Natural killer cell treated with Interleukin-12 subunit alpha and Interleukin-12 subunit beta and Interleukin-15 and Interleukin-18, amount 100 ng/mL, for 72 hours (primary cell): ENCODE results near the gene AKAP8L. TPM values are rescaled to one million over a fixed set of nuclear protein-coding genes. Genes with fewer than 3 reads are reported as not detected.

Experiments used
- ATAC-seq, 2 donors: fragments of 150-1000 bp; cut with Tn5 transposase in 1 of 2; sonication (Bioruptor Pico), chemical (Tn5 transposase) in 1 of 2; 2 replicates each; pipeline ENCODE4 v1.10.0; 2021
- DNase-seq: peaks from one replicate; pipeline ENCODE4 v3.0.0; 2022; ENCODE audit warnings: low spot score
- H3K27ac Mint-ChIP-seq, 2 donors: 1 replicate in 1 of 2; 2 replicates in 1 of 2; pipeline ENCODE4 v1.8.0; 2022; ENCODE audit warnings: mixed read lengths in 2 of 2, mild to moderate bottlenecking in 1 of 2, moderate library complexity in 1 of 2
- H3K27me3 Mint-ChIP-seq, 2 donors: 1 replicate in 1 of 2; 2 replicates in 1 of 2; pipeline ENCODE4 v1.8.0; 2022; ENCODE audit warnings: mixed read lengths in 2 of 2
- H3K36me3 Mint-ChIP-seq: one replicate; pipeline ENCODE4 v1.8.0; 2022; ENCODE audit warnings: mixed read lengths
- H3K4me1 Mint-ChIP-seq, 2 donors: 1 replicate in 1 of 2; 2 replicates in 1 of 2; pipeline ENCODE4 v1.8.0; 2022; ENCODE audit warnings: low read depth in 2 of 2, mixed read lengths in 2 of 2, mild to moderate bottlenecking in 1 of 2
- H3K4me3 Mint-ChIP-seq: one replicate; pipeline ENCODE4 v1.8.0; 2022; ENCODE audit warnings: mixed read lengths
- H3K9me3 Mint-ChIP-seq: 2 replicates; pipeline ENCODE4 v1.8.0; 2022; ENCODE audit warnings: mixed read lengths
- total RNA-seq, 2 donors: library from RNA; stranded (reverse); gene quantifications; one replicate each; pipeline ENCODE4 v1.2.3, GENCODE V29; 2022

The AKAP8L gene
- total RNA-seq, 2 donors from 2014 or later = 72.8 to 123 TPM

DNA sequence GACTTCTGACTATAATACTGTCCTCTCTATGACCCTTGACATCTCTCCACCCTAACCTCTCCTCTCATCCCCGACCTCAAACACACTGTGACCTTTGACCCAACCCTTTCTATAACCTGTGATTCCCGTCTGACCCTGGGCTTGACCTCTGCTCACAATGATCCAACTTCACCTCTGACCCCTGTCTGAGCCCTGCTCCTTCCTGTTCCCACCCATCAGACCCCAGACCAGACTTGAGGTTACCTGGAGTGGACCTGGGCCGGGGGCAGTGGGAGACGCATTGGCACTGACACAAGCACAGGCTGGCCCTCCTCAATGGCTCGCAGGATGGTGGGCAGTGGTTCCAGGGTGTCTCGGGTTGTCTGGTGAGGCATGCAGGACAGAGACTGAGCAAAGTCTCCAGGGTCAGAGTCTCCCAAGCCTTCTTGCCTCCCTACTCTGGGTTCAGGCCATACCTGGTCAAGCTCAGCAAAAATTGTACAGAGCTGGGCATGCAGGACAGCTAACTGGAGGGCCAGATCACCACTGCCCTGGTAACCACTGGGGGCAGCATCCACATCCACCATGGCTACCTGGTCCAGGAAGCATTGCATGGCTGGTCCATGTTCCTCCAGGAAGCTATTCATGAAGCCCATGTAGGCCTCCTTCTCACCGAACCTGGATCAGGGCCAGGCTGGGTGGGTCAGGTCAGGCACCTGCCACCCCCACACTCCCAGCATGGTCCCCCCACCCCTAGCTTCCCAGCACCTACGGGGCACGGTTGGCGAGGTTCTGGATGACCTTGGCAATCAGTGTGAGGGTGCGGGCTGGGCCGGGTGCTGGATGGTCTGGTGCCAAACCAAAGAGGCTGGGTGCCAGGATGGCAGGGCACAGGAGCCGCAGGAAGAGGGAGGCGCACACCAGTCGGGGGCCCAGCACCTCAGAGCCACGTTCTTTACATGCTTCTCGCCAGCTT lies 35.4 kb upstream of the AKAP8L start:
- no peaks in the 10 kb centered on the region for H3K27me3 Mint-ChIP-seq
- no peak overlapping the region for H3K4me3 Mint-ChIP-seq
- H3K4me1 Mint-ChIP-seq = peaks cover 30 to 31% of the 10 kb centered on the region in 2 donors
- ATAC-seq (no peak), DNase-seq (no peak)
- peaks cover 3% of the 10 kb centered on the region for H3K9me3 Mint-ChIP-seq
- peak overlapping the region; percentile 17 to 36 for H3K27ac Mint-ChIP-seq
- peaks cover 26% of the 10 kb centered on the region for H3K36me3 Mint-ChIP-seq

DNA sequence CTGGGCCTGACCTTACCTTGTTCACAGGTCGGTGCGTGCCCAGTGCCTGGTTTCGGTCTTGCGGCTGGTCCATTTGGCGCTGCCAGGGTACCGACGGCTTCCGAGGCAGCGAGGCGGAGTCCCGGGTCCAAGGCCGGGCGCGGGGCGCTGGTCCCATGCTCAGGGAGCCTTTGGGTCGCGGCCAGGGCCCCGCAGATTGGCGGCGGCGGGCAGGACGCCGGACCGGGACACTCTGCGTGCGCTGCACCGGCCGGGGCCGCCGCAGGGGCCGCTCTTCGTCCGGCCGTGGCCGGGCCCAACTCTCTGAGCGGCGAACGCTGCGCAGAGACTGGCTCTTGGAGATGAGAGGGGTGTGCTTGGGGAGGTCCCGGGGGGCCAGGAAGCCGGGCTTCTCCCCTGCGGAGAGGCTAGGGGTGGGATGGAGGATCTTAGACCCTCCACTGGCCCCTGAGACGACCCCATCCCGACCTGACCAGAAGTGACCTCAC lies 34.3 kb upstream of the AKAP8L start:
- peaks cover 26% of the 10 kb centered on the region for H3K36me3 Mint-ChIP-seq
- peaks cover 37% of the 10 kb centered on the region in 2 donors for H3K4me1 Mint-ChIP-seq
- no peak overlapping the region for H3K27ac Mint-ChIP-seq

DNA sequence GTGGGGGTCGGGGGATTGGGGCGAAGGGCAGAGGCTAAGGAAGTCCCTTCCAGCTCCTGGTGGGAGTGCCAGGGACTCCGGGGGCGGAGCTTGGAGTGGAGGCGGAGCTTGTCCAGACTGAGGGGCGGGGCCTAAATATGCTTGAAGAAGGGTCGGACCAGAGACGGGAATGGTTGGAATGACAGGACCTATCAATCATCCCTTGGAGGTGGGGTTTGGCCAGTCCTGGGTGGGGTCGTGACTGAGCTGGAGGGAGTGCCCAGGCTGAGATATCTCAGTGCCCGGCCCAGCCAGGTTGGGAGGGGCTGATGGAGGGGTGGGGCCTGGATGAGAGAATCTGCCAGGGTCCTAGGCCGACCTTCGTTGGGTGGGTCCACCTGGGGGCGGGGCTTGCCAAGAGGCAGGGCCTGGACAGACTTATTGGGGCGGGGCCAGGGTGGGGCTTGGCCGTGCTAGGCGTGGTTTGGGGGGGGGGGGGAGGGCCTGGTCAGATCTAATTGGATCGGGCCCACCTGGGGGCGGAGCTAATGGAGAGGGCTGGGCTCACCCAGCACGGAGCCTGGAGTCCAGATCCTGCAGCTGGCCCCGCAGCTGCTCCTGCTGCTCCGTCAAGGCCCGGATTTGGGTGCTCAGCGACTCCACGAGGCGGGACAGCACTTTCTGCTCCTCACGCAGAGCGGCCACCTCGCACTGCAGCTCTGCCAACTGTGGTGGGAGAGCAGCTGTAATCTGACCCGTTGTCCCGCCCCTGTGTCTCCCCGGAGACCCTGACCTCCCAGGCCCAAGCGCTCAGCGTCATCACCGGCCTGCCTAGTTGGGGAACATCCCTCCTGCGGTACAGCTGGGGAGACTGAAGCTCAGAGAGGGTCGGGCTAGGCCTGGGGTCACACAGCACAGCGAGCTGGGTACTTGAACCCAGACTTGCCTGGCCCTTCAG lies 33.6 kb upstream of the AKAP8L start:
- ATAC-seq (no peak), DNase-seq (no peak)
- peaks cover 3% of the 10 kb centered on the region for H3K9me3 Mint-ChIP-seq
- peak overlapping the region in 1 of 2 donors; percentile 48 for H3K27ac Mint-ChIP-seq
- H3K27me3 Mint-ChIP-seq = no peaks in the 10 kb centered on the region
- H3K4me1 Mint-ChIP-seq = peaks cover 37 to 39% of the 10 kb centered on the region in 2 donors
- H3K4me3 Mint-ChIP-seq = no peak overlapping the region
- peaks cover 26% of the 10 kb centered on the region for H3K36me3 Mint-ChIP-seq

More for the DNA sequence above, 34.3 kb upstream of the AKAP8L start:
- DNase-seq (no peak), ATAC-seq (no peak)
- Mint-ChIP-seq H3K4me3 (no peak overlapping the region), H3K27me3 (no peaks in the 10 kb centered on the region), H3K9me3 (peaks cover 3% of the 10 kb centered on the region)

DNA sequence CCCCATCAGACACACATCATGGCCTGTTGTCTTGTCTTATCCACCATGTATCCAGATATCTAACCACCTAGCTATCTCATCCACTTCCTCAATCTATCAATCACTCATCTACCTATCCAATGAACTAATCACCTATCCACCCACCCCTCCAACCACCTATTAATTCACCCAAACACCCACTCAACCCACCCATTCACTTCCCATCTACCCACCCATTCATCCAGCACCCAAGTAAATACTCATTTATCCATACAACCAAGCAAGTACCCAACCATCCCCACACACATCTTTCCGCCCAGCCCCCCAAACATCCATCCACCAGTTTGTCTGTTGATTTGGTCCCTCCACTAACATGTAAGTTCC lies 31.7 kb upstream of the AKAP8L start:
- peaks cover 3% of the 10 kb centered on the region for H3K9me3 Mint-ChIP-seq
- no peak for ATAC-seq
- H3K27ac Mint-ChIP-seq = peak overlapping the region; percentile 48 to 76
- peaks cover 26% of the 10 kb centered on the region for H3K36me3 Mint-ChIP-seq
- peaks cover 37 to 43% of the 10 kb centered on the region in 2 donors for H3K4me1 Mint-ChIP-seq
- DNase-seq = no peak
- no peaks in the 10 kb centered on the region for H3K27me3 Mint-ChIP-seq
- H3K4me3 Mint-ChIP-seq = peak overlapping the region; percentile 78

DNA sequence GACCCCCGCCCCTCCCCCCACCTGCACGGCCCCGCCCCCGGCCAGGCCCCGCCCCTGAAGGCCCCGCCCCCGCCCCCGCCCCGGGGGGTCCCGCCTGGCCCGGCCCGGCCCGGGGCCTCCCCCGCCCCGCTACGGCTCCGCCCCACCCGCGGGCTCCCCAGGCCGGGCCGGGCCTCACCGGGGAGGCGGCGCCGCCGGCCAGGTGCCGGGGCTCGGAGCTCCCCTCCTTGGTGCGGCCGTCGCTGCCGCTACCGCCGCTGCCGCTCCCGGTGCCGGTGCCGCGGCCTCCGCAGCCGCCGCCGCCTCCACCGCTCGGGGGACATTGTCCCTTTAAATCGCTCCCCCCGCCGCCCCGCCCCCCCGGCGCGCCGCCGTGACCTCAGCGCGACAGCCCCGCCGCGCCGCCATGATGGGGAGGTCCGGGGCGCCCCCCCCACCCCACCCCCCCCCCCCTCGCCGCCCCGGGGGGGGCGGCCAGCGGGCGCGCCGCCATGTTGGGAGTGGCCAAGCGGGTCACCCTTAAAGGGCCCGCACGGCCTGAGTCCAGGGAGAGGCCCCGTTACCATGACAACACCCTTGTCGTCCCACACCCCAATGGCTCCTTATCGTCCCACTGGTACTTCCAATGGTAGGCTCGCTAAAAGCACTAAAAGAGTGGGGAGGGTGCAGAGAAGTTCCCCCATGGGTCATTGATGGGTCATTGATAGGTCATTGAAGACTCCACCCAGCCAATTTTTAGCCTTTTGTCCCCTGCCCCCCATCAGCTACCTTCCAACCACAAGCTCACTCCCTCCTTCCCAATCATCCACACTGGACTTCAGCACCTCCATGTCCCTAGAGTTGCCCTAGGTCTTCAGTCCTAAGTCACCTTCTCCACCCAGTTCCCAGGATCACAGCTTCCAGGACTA lies 31.1 kb upstream of the AKAP8L start, which contains the start of gene WIZ:
TSS of gene WIZ (minus strand) at position 337 of the 908 bp plus-strand sequence. CDS start 1,649 bp downstream, outside the sequence.
- no peaks in the 10 kb centered on the region for H3K27me3 Mint-ChIP-seq
- peaks cover 32 to 39% of the 10 kb centered on the region in 2 donors for H3K4me1 Mint-ChIP-seq
- DNase-seq = peak; percentile 84
- peaks cover 21% of the 10 kb centered on the region for H3K36me3 Mint-ChIP-seq
- ATAC-seq = peak; percentile 82 to 89
- H3K27ac Mint-ChIP-seq = peak within 1 kb of the TSS; percentile 48 to 76
- H3K4me3 Mint-ChIP-seq = peak within 1 kb of the TSS; percentile 78
- H3K9me3 Mint-ChIP-seq = peaks cover 3% of the 10 kb centered on the region

DNA sequence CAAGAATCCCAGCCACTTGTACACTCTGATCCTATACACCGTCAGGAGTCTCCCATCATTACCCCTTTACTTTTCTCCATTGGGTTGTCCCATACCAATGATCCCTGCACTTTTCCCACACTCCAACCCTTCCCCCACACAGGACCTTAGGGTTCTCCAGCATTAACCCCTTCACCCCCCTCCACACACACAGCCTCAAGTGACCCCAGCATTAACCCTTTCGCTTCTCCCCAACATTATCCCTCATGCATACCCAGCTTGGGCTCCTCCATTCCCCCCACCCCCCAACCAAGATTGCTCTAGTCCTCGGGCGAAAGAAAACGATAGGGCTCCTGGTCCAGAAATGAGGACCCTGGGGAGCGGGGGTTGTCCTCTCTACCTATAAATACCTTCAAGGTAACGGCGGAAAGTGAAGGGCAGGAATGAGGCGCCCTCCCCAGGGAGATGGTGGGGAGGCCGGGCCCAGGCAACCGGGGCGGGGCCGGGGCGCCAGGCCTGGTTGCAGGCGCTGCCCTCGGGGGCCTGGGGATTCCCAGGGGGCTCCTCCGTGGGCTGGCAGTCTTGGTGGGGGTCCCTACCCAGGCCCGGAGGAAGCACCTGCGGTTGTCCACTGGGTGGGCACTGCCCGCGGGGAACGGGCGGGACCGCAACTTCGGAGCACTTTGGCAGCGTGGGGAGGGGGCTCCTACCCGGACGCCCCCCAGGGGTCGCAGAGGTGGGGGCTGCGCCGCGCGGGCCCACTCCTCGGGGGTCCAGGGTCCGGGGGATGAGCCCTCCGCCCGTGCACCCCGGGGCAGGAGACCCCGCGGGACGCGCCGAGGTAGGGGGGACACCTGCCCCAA lies 30.2 kb upstream of the AKAP8L start:
- no peak for DNase-seq
- no peaks in the 10 kb centered on the region for H3K27me3 Mint-ChIP-seq
- no peak for ATAC-seq
- H3K9me3 Mint-ChIP-seq = peaks cover 3% of the 10 kb centered on the region
- peaks cover 28 to 33% of the 10 kb centered on the region in 2 donors for H3K4me1 Mint-ChIP-seq
- peaks cover 19% of the 10 kb centered on the region for H3K36me3 Mint-ChIP-seq
- peak overlapping the region in 1 of 2 donors; percentile 57 for H3K27ac Mint-ChIP-seq
- H3K4me3 Mint-ChIP-seq = peak overlapping the region; percentile 55

DNA sequence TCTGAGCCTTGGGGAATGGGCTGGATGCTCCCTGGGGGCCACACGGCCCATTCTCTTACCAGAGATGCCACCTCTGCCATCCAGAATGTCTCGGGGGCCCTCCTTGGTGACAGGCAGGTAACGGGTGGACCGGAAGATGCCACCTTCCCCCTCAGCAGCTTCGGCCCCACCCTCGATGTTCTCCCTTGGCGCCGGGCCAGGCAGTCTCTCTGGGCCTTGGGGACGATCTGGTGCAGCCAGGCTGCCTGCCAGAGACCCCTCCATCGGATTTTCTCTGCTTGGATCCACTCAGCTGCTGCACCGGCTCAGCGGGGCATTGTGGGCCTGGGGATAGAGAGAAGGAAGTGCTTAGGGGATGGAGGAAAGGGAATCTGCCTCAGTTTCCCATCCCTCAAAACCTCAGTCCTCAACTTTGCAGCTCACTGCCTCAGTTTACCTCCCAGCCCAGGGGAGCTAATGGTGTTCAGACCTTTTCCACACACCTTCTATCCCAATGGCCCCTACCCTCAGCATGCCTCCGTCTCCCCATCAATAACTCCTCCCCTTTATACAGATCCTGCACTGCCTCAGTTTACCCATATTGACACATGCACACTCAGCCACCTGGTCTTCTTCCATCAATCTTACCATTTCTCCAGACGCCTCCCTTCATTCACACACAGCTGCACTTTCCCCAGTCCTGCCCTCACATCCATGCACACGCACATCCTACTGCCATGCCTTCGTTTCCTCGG lies 29.4 kb upstream of the AKAP8L start:
- H3K4me1 Mint-ChIP-seq = peaks cover 23 to 28% of the 10 kb centered on the region in 2 donors
- peaks cover 12% of the 10 kb centered on the region for H3K36me3 Mint-ChIP-seq
- ATAC-seq = no peak
- peak overlapping the region; percentile 55 for H3K4me3 Mint-ChIP-seq
- H3K27me3 Mint-ChIP-seq = no peaks in the 10 kb centered on the region
- DNase-seq = no peak
- peak overlapping the region in 1 of 2 donors; percentile 57 for H3K27ac Mint-ChIP-seq
- H3K9me3 Mint-ChIP-seq = peaks cover 3% of the 10 kb centered on the region

DNA sequence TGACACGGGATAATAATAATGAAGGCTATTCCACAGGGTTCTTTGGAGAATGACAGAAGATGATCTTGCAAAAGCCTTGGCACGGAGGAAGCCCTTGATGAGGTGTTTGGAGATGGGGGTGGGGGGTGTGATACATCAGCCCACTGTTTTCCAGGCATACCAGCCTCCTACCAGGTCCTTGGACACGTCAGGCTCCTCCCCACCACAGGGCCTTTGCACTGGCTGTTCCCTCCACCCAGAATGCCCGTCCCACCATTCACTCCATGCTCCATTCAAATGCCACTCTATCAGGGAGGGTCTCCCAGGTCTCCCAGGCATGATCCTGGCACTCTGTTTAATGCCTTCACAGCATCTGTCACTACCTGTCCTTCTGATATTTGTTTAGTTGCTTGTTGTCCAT lies 28.3 kb upstream of the AKAP8L start:
- Mint-ChIP-seq H3K36me3 (peaks cover 12% of the 10 kb centered on the region), H3K4me3 (no peak overlapping the region), H3K4me1 (peaks cover 23 to 27% of the 10 kb centered on the region in 2 donors), H3K27ac (no peak overlapping the region), H3K9me3 (peaks cover 3% of the 10 kb centered on the region), H3K27me3 (no peaks in the 10 kb centered on the region)
- ATAC-seq (no peak), DNase-seq (no peak)

DNA sequence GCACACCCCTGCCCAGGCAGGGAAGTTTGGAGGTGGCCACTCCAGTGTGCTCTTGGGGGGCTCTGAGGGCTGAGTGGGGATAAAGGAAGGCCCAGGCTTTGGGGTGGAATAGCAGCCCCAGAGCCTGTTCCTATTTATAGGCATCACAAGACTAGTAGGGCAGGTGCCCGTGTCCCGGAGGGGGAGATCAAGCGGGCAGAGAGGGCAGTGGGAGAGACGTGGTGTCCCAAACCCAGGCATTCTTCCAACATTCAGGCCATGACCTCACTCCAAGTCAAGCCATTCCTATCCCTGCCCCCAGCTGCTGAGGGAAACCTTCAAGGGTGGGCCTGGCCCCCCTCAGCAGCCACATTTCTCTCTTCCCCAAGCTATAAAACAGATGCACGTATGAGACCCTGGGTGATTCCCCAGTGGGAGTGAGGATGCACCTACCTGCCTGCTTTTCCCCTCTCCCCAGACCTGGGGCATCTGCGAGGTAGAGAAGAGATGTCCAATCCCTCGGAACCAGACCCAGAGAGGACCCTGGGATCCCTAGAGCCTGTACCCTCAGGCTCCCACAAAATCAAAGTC lies 27.1 kb upstream of the AKAP8L start:
- no peak overlapping the region for H3K27ac Mint-ChIP-seq
- no peak overlapping the region for H3K4me3 Mint-ChIP-seq
- DNase-seq = no peak
- H3K9me3 Mint-ChIP-seq = peaks cover 3% of the 10 kb centered on the region
- no peaks in the 10 kb centered on the region for H3K27me3 Mint-ChIP-seq
- H3K36me3 Mint-ChIP-seq = peaks cover 7% of the 10 kb centered on the region
- peaks cover 17 to 20% of the 10 kb centered on the region in 2 donors for H3K4me1 Mint-ChIP-seq
- ATAC-seq = no peak

DNA sequence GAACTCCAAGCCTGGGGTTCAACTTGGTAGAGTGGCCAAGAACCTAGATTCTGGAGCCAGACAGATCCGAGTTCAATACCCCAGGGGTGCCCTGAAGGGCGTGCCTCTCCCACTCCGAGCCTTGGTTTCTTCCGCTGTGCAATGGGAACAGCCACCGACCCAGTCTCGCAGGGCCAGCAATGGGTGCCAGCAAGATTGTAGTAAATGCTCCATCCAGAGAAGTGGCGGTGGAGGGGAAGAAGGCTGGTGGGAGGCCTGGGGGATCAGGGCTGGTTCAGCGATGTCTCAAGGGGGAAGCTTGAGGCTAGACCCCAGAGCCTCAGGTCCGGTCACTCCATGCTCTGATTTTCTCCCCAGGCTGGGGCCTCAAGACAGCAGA lies 26.4 kb upstream of the AKAP8L start:
- no peak for ATAC-seq
- peaks cover 10 to 14% of the 10 kb centered on the region in 2 donors for H3K4me1 Mint-ChIP-seq
- no peaks in the 10 kb centered on the region for H3K36me3 Mint-ChIP-seq
- no peak overlapping the region for H3K27ac Mint-ChIP-seq
- no peak overlapping the region for H3K4me3 Mint-ChIP-seq
- no peaks in the 10 kb centered on the region for H3K27me3 Mint-ChIP-seq
- DNase-seq = no peak
- H3K9me3 Mint-ChIP-seq = peaks cover under 1% of the 10 kb centered on the region

DNA sequence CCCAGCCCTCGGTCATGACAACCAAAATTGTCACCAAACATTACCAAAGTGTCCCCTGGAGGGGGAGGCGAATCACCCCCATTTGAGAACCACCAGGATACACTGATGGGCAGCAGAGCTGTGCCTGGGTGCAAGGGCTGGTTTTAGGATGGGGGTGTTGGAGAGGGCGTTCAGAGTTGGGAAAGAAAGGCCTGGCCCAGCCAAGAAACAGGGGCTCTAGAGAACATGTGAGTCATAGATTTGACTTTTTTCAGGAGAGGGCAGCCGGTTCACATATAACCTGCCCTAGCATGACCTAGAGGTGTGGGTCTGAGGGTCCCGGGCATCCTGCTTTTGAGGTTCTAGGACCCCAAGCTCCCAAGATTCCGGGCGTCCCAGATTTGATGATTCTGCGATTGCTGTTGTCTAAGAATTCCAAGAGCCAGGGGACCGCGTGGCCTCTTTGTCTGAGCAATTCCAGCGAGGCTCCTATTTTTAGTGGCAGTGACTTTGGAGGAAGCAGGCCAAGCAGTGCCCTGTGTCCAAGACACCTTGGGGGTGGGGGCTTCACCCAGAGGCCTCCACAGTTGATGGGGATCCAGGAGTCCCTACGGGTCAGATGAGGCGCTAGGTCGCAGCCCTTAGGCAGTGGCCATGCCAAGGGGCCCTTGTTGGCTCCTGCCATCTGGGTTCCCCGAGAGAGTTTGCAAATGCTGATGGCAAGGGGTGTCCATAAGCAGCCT lies 25.9 kb upstream of the AKAP8L start:
- Mint-ChIP-seq H3K27me3 (no peaks in the 10 kb centered on the region), H3K27ac (no peak overlapping the region), H3K9me3 (no peaks in the 10 kb centered on the region)

More for the DNA sequence above, 25.9 kb upstream of the AKAP8L start:
- H3K4me1 Mint-ChIP-seq = peaks cover 7 to 12% of the 10 kb centered on the region in 2 donors
- H3K4me3 Mint-ChIP-seq = no peak overlapping the region
- DNase-seq (no peak), ATAC-seq (no peak)
- no peaks in the 10 kb centered on the region for H3K36me3 Mint-ChIP-seq
